Naive thymus-derived CD8-positive, alpha-beta T cell (primary cell): ENCODE results near the gene LRIT2. TPM values are rescaled to one million over a fixed set of nuclear protein-coding genes. Genes with fewer than 3 reads are reported as not detected.
"Not testable (repeated sequence)": the region's sequence is repeated elsewhere in the genome, so short reads cannot be mapped to it uniquely, and the experiment has no call there.

Experiments used
- ATAC-seq, 2 donors: fragments of 150-1000 bp; cut with Tn5 transposase in 1 of 2; sonication (Bioruptor Pico), chemical (Tn5 transposase) in 1 of 2; 1 replicate in 1 of 2; 2 replicates in 1 of 2; pipeline ENCODE4 v1.10.0; 2021; ENCODE audit warnings: mild to moderate bottlenecking in 2 of 2, moderate library complexity in 2 of 2
- POLR2A ChIA-PET: fragments of 350-600 bp; sonication (Branson Sonifier 250); formaldehyde crosslinking; loops from one replicate; lab custom pipeline; 2021; ENCODE audit warnings: antibody characterized with exemption; lab: Charles Lee
- DNase-seq, 10 donors: peaks; one replicate each; pipeline versions ENCODE4 v3.0.0 to v3.0.0-alpha.2; 2020 to 2022
- H3K27ac Mint-ChIP-seq, 10 donors: one replicate each; pipeline ENCODE4 v1.8.0; 2020 to 2022; ENCODE audit warnings: mild to moderate bottlenecking in 10 of 10, mixed read lengths in 10 of 10, moderate library complexity in 4 of 10, inconsistent platforms in 1 of 10
- H3K27me3 Mint-ChIP-seq, 5 donors: one replicate each; pipeline ENCODE4 v1.8.0; 2021 to 2022; ENCODE audit warnings: mixed read lengths in 5 of 5
- H3K36me3 Mint-ChIP-seq, 3 donors: one replicate each; pipeline ENCODE4 v1.8.0; 2020 to 2022; ENCODE audit warnings: mixed read lengths in 3 of 3, mild to moderate bottlenecking in 2 of 3, inconsistent platforms in 1 of 3
- H3K4me1 Mint-ChIP-seq, 4 donors: one replicate each; pipeline ENCODE4 v1.8.0; 2021 to 2022; ENCODE audit warnings: mixed read lengths in 4 of 4
- H3K4me3 Mint-ChIP-seq, 10 donors: one replicate each; pipeline ENCODE4 v1.8.0; 2020 to 2022; ENCODE audit warnings: mild to moderate bottlenecking in 10 of 10, mixed read lengths in 10 of 10, moderate library complexity in 6 of 10, inconsistent platforms in 1 of 10
- H3K9me3 Mint-ChIP-seq, 9 donors: one replicate each; pipeline ENCODE4 v1.8.0; 2020 to 2022; ENCODE audit warnings: mixed read lengths in 9 of 9, mild to moderate bottlenecking in 3 of 9, inconsistent platforms in 1 of 9, moderate library complexity in 1 of 9
- polyA plus RNA-seq, 3 donors: library from polyadenylated mRNA; unstranded; fragments of 300-500 nt; fragmentation: Illumina TruSeq; gene quantifications; one replicate each; pipeline ENCODE4 v1.2.3, GENCODE V29; 2021
- total RNA-seq, 8 experiments: library from RNA in 2 of 8; stranded (reverse) in 2 of 8; gene quantifications; one replicate each; pipeline ENCODE4 v1.2.3 and lab custom pipeline; 2021 to 2026

The LRIT2 gene
- total and polyA plus RNA-seq, 5 experiments from 2014 or later, result not detected

- Mint-ChIP-seq H3K27me3 (no peaks in the 10 kb centered on the region), H3K9me3 (no peaks in the 10 kb centered on the region), H3K4me3 (no peak within 1 kb of the TSS), H3K27ac (peak within 1 kb of the TSS in 1 of 10 donors; percentile 48), H3K4me1 (peaks cover 0 to 10% (median 3%) of the 10 kb centered on the region in 4 donors), H3K36me3 (no peaks in the 10 kb centered on the region)
- POLR2A ChIA-PET, result no interaction called here
- DNase-seq, result no peak
- ATAC-seq, result no peak
These were observed 51.8 kb downstream of the LRIT2 start, which contains the start of gene GPR15LG for GRCh38 chr10:84173501-84173929. Gene GPR15LG (plus strand): TSS chr10:84173801. CDS start chr10:84173852, 51 bp downstream.

- POLR2A ChIA-PET, result no interaction called here
- peaks cover 0 to 10% (median 3%) of the 10 kb centered on the region in 4 donors for H3K4me1 Mint-ChIP-seq
- no peaks in the 10 kb centered on the region for H3K9me3 Mint-ChIP-seq
- H3K36me3 Mint-ChIP-seq, result peaks cover 0 to under 1% (median 0%) of the 10 kb centered on the region in 3 donors
- peak overlapping the region in 1 of 10 donors; percentile 36 for H3K27ac Mint-ChIP-seq
- ATAC-seq (no peak), DNase-seq (no peak)
- no peaks in the 10 kb centered on the region for H3K27me3 Mint-ChIP-seq
- H3K4me3 Mint-ChIP-seq, result no peak overlapping the region
These were observed 52.6 kb downstream of the LRIT2 start for GRCh38 chr10:84172467-84173356.

- H3K4me3 Mint-ChIP-seq, POLR2A ChIA-PET, ATAC-seq, DNase-seq, H3K36me3 Mint-ChIP-seq, H3K4me1 Mint-ChIP-seq, H3K9me3 Mint-ChIP-seq, H3K27me3 Mint-ChIP-seq: not testable (repeated sequence)
- H3K27ac Mint-ChIP-seq, result peak overlapping the region in 1 of 10 donors; percentile 36
These were observed 53.5 kb downstream of the LRIT2 start for GRCh38 chr10:84171700-84172466.

- H3K27ac Mint-ChIP-seq, result peak overlapping the region in 1 of 10 donors; percentile 84
- H3K4me1 Mint-ChIP-seq, H3K36me3 Mint-ChIP-seq, H3K9me3 Mint-ChIP-seq, ATAC-seq, H3K27me3 Mint-ChIP-seq, DNase-seq, H3K4me3 Mint-ChIP-seq, POLR2A ChIA-PET: not testable (repeated sequence)
These were observed 54.1 kb downstream of the LRIT2 start for GRCh38 chr10:84171237-84171636.

Other genes with a start within 250 kb of the LRIT2 start
- 10 to 100 TPM; 90.3 to 92.5 TPM for gene GHITM, start 86.0 kb downstream of the LRIT2 start, total RNA-seq
- gene GHITM, start 86.0 kb downstream of the LRIT2 start, polyA plus RNA-seq, result 100 to 1,000 TPM; 270 to 338 (median 281) TPM
- not detected for gene GPR15LG, start 51.7 kb downstream of the LRIT2 start, total RNA-seq
- not detected for gene GPR15LG, start 51.7 kb downstream of the LRIT2 start, polyA plus RNA-seq
- under 1 TPM; 0.29 to 0.80 TPM for gene CDHR1, start 31.0 kb downstream of the LRIT2 start, total RNA-seq
- gene CDHR1, start 31.0 kb downstream of the LRIT2 start, polyA plus RNA-seq, result under 1 TPM; 0.16 to 0.43 (median 0.24) TPM
- not detected for gene LRIT1, start 16.0 kb upstream of the LRIT2 start, total RNA-seq
- gene LRIT1, start 16.0 kb upstream of the LRIT2 start, polyA plus RNA-seq, result not detected
- gene RGR, start 19.5 kb upstream of the LRIT2 start, total RNA-seq, result not detected
- gene RGR, start 19.5 kb upstream of the LRIT2 start, polyA plus RNA-seq, result not detected
- 10 to 100 TPM; 95.1 to 95.5 TPM for gene CCSER2, start 103.0 kb upstream of the LRIT2 start, total RNA-seq
- gene CCSER2, start 103.0 kb upstream of the LRIT2 start, polyA plus RNA-seq, result 100 to 1,000 TPM in 1 of 3 donors, 10 to 100 TPM in 2; 70.4 to 109 (median 72.9) TPM